ENCODE measurements around the gene SPAG5.

DNA sequence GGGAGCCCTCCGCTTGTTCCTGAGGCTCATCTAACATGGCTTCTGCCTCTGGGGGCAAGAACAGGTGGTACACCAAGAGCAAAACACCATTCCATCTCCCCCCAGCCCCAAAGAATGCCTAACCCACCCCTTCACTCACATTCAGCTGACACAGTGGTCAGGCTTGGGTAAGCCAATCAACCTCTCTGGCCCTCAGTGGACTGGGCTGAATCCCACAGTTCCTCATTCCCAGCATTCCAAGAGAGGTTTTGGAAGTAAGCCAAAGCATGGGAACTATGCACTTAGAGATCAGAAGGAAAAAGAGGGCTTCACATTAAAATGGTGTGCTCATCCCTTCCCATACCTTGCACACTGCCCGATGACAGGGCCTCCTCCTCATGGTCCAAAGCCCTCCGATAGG is 35.4 kb downstream of the SPAG5 start:
- TF ChIP-seq, protein P1, sequence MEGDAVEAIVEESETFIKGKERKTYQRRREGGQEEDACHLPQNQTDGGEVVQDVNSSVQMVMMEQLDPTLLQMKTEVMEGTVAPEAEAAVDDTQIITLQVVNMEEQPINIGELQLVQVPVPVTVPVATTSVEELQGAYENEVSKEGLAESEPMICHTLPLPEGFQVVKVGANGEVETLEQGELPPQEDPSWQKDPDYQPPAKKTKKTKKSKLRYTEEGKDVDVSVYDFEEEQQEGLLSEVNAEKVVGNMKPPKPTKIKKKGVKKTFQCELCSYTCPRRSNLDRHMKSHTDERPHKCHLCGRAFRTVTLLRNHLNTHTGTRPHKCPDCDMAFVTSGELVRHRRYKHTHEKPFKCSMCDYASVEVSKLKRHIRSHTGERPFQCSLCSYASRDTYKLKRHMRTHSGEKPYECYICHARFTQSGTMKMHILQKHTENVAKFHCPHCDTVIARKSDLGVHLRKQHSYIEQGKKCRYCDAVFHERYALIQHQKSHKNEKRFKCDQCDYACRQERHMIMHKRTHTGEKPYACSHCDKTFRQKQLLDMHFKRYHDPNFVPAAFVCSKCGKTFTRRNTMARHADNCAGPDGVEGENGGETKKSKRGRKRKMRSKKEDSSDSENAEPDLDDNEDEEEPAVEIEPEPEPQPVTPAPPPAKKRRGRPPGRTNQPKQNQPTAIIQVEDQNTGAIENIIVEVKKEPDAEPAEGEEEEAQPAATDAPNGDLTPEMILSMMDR (conservative IDR thresholded peaks at IDR 0.05 in 1 of 2, IDR thresholded peaks at IDR 0.05 in 1 of 2; ENCODE audit: extremely low read depth in 1 of 2, insufficient read depth in 1 of 2, low read depth in 1 of 2, low read length in 2 of 2): no peak
- no peak for TF ChIP-seq EZH2 (IDR thresholded peaks at IDR 0.05; ENCODE audit: borderline replicate concordance, low read length)

All from mammary epithelial cell (primary cell).